HUES48 (cell line): ENCODE measurements around the gene RNPS1.
A peak's percentile ranks its signal among the peaks of the same experiment; 100 is the strongest.
"Not testable (repeated sequence)": the region's sequence is repeated elsewhere in the genome, so short reads cannot be mapped to it uniquely, and the experiment has no call there.

ENCODE experiments used
- H3K27ac ChIP-seq: one replicate; pipeline ENCODE4 v1.7.0; 2013; ENCODE audit warnings: low read depth, low read length, inconsistent platforms
- H3K27me3 ChIP-seq: 2 replicates; pipeline ENCODE4 v1.6.1; 2013; ENCODE audit warnings: mild to moderate bottlenecking, low read length; ENCODE audit not compliant: control insufficient read depth, insufficient read depth
- H3K36me3 ChIP-seq: 2 replicates; pipeline ENCODE4 v1.6.1; 2013; ENCODE audit warnings: low read length; ENCODE audit not compliant: control insufficient read depth, insufficient read depth
- H3K4me1 ChIP-seq: 2 replicates; pipeline ENCODE4 v1.6.1; 2013; ENCODE audit warnings: mild to moderate bottlenecking, low read length; ENCODE audit not compliant: control insufficient read depth, insufficient read depth
- H3K4me3 ChIP-seq: 2 replicates; pipeline ENCODE4 v1.5.1; 2013; ENCODE audit warnings: mild to moderate bottlenecking, low read depth, low read length
- H3K9ac ChIP-seq: 2 replicates; pipeline ENCODE4 v1.6.1; 2013; ENCODE audit warnings: mild to moderate bottlenecking, low read depth, low read length, moderate library complexity
- H3K9me3 ChIP-seq: 2 replicates; pipeline ENCODE4 v1.6.1; 2013; ENCODE audit warnings: low read length; ENCODE audit not compliant: control insufficient read depth, insufficient read depth

Gene RNPS1

DNA sequence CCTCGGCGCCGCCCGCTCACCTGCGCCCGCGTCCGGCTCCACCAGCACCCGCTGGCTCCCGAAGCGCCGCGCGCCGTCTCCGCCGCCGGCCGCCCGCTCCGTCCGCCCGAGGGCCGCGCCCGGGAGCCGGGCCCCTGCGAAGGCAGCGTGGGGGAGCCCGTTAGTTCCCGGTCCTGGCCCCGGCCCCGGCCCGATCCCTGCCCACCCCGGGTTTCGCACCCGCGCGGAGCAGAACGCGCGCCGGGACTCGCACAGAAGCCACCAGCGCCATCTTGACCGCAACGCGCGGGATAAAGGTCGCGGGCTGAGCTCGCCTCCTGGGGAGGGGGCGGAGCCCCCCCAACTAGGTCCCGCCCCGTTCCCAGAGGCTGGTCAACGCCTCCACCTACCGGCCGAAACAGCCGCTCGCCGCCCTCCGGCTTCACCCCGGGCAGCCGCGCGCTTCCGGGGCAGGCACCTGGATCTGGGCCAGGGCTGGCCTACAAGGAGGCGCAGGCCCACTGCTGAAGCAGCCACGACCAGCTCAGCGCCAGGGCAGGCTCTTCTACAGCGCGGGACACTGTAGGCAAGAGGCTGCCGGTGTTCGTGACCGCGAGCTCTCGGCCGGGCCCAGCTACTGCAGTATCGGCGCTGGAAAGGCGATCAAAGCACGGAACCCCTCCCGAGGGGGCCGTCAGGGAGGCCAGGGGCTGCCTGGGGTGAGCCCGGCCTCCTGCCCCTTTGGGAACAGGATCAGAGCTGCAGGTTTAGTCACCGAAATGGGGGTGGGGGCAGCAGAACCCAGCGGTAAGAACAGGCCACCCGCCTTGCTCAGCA lies 16.4 kb downstream of the RNPS1 start, which contains the start of gene ECI1:
Gene ECI1, minus strand, starts transcription at position 292 of the 816 bp plus-strand sequence. Its CDS starts 21 bp downstream, at position 271.
- Histone ChIP-seq H3K9ac (peak within 1 kb of the TSS; percentile 90), H3K27me3 (no peaks in the 10 kb centered on the region), H3K4me1 (peaks cover 6% of the 10 kb centered on the region; the same call in 1 of the 2 replicates), H3K36me3 (peaks cover 64% of the 10 kb centered on the region), H3K4me3 (peak within 1 kb of the TSS; percentile 81), H3K27ac (peak within 1 kb of the TSS; percentile 88), H3K9me3 (no peaks in the 10 kb centered on the region)

GRCh38 chr16:2250652-2251295 lies 17.2 kb downstream of the RNPS1 start:
- peaks cover 64% of the 10 kb centered on the region for H3K36me3 ChIP-seq
- peak overlapping the region; percentile 90 for H3K9ac ChIP-seq

GRCh38 chr16:2246301-2246885 lies 21.5 kb downstream of the RNPS1 start:
- H3K27me3 ChIP-seq: no peaks in the 10 kb centered on the region
- H3K4me3 ChIP-seq: no peak overlapping the region
- H3K4me1 ChIP-seq: no peaks in the 10 kb centered on the region; the same call in 1 of the 2 replicates
- no peak overlapping the region for H3K9ac ChIP-seq
- H3K27ac ChIP-seq: no peak overlapping the region
- H3K9me3 ChIP-seq: no peaks in the 10 kb centered on the region
- H3K36me3 ChIP-seq: peaks cover 65% of the 10 kb centered on the region

More at GRCh38 chr16:2250652-2251295, 17.2 kb downstream of the RNPS1 start:
- Histone ChIP-seq H3K27ac (peak overlapping the region; percentile 88), H3K27me3 (no peaks in the 10 kb centered on the region), H3K9me3 (no peaks in the 10 kb centered on the region), H3K4me3 (peak overlapping the region; percentile 81), H3K4me1 (peaks cover 6% of the 10 kb centered on the region; the same call in 1 of the 2 replicates)

- Histone ChIP-seq H3K4me3 (no peak overlapping the region), H3K9ac (no peak overlapping the region), H3K4me1 (no peaks in the 10 kb centered on the region; the same call in 1 of the 2 replicates), H3K27me3 (no peaks in the 10 kb centered on the region), H3K9me3 (no peaks in the 10 kb centered on the region), H3K27ac (no peak overlapping the region), H3K36me3 (peaks cover 65% of the 10 kb centered on the region)
These were observed 22.8 kb downstream of the RNPS1 start for GRCh38 chr16:2244926-2245795.

DNA sequence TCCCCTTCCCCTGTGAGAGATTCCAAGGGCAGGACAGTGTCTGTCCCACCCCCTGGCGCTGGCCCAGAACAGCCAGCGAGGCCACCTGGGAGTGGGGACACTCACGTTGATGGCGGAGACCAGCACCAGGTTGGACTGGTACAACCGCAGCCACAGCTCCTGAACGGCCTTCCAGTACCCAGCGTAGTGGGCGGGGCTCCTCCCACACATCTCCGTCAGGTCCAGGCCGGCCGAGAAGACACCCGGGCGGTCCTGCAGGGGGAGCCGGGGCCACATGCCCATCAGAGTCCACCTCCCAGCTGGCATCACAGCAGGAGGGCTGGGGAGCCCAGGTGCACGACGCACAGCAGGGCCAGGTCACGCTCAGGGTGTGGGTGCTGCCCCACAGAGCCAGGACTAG lies 23.6 kb downstream of the RNPS1 start:
- peaks cover 64% of the 10 kb centered on the region for H3K36me3 ChIP-seq
- no peaks in the 10 kb centered on the region for H3K9me3 ChIP-seq
- H3K27me3 ChIP-seq: no peaks in the 10 kb centered on the region
- H3K27ac ChIP-seq: no peak overlapping the region
- no peak overlapping the region for H3K4me3 ChIP-seq
- H3K9ac ChIP-seq: no peak overlapping the region
- H3K4me1 ChIP-seq: no peaks in the 10 kb centered on the region

GRCh38 chr16:2243781-2244180 lies 24.1 kb downstream of the RNPS1 start:
- Histone ChIP-seq H3K9ac (no peak overlapping the region), H3K36me3 (peaks cover 61% of the 10 kb centered on the region), H3K4me3 (no peak overlapping the region), H3K27ac (no peak overlapping the region), H3K27me3 (no peaks in the 10 kb centered on the region), H3K4me1 (no peaks in the 10 kb centered on the region), H3K9me3 (no peaks in the 10 kb centered on the region)

DNA sequence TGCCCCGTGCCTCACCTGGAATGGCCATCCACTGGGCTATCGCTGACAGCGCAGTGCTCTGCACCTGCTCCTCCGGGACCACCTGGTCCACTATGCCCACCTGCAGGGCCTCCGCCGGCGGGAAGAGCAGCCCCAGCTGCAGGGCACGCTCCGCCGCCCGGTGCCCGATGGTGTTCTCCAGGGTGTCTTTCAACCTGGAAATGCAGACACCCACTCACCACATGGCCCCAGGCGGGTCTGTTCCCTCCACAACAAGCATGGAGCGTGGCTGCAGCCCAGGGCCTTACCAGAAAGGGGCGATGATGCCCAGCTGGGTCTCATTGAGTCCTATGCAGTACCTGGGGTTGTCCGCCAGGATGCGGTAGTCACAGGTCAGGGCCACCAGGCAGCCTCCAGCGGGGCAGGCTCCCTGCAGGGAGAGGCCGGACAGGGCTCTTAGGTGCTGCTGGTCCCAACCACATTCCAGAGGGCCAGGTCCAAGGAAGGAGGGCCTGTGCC lies 24.8 kb downstream of the RNPS1 start:
- no peaks in the 10 kb centered on the region; the same call in 1 of the 2 replicates for H3K4me1 ChIP-seq
- peaks cover 56% of the 10 kb centered on the region for H3K36me3 ChIP-seq
- H3K9ac ChIP-seq: no peak overlapping the region

DNA sequence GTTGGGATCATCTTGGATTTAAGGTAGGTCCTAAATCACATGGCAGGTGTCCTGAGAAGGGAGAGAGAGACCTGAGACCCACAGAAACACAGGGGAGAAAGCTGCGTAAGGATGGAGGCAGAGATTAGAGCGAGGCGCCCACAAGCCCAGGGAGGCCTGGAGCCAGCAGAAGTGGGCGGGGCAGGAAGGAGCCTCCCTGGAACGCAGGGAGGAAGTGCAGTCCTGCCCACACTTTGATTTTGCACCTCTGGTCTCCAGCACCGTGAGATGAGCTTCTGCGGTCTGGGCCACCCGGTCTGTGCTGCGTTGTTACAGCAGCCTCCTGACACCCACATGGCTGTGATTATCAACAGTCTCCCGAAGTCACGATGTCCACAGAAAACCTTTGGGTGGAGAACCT lies 25.3 kb downstream of the RNPS1 start:
- H3K36me3 ChIP-seq: peaks cover 52% of the 10 kb centered on the region

More for the DNA sequence above, 24.8 kb downstream of the RNPS1 start:
- H3K27me3 ChIP-seq: 0 out of 2 replicates have a peak, but pooled peaks cover 2% of the 10 kb centered on the region
- no peaks in the 10 kb centered on the region for H3K9me3 ChIP-seq
- no peak overlapping the region for H3K4me3 ChIP-seq
- no peak overlapping the region for H3K27ac ChIP-seq

GRCh38 chr16:2240331-2240730 lies 27.6 kb downstream of the RNPS1 start:
- H3K36me3 ChIP-seq: peaks cover 36% of the 10 kb centered on the region
- peaks cover 20% of the 10 kb centered on the region for H3K27me3 ChIP-seq
- not testable (repeated sequence) for H3K4me3 ChIP-seq, H3K9me3 ChIP-seq, H3K4me1 ChIP-seq, H3K9ac ChIP-seq, H3K27ac ChIP-seq

More for the DNA sequence above, 25.3 kb downstream of the RNPS1 start:
- H3K9me3 ChIP-seq: no peaks in the 10 kb centered on the region
- no peak overlapping the region for H3K9ac ChIP-seq
- H3K4me1 ChIP-seq: no peaks in the 10 kb centered on the region; the same call in 1 of the 2 replicates
- peaks cover 7% of the 10 kb centered on the region for H3K27me3 ChIP-seq
- no peak overlapping the region for H3K4me3 ChIP-seq
- H3K27ac ChIP-seq: no peak overlapping the region
